ENCODE data around the gene DCDC2C. TPM values are rescaled to one million over a fixed set of nuclear protein-coding genes. Genes with fewer than 3 reads are reported as not detected.
"Not testable (repeated sequence)": the region's sequence is repeated elsewhere in the genome, so short reads cannot be mapped to it uniquely, and the experiment has no call there.

DCDC2C gene
- total RNA-seq, 4 donors from 2014 or later = 0.40 to 1.5 (median 0.68) TPM

DNA sequence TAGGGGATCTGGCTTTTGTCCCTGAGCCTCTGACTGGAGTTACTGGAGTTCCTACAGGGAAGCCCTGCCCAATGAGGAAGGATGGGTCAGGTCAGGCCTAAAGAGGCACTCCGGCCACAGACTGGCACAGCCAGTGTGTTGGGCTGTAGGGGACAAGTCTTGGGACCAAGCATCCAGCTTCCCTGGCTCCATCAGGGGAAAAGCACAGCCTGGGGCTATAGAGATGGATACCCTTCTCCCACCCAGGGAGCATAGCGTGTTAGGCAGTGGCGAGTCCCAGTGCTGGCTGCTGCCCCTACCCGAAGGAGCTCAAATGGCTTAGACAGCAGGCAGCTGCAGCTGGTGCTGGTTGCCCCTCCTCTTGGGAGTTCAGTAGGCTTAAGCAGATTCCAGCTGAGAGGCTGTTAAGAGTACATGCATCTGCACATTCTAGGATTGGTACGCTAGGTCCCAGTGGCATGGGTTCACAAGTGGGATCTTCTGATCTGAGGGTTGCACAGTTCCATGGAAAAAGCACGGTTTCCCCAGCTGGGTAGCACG, 111.4 kb downstream of the DCDC2C start:
- no peaks in the 10 kb centered on the region for H3K36me3 ChIP-seq
- H3K4me3 ChIP-seq (replicated peaks in 1 of 3) = no peak overlapping the region
- WGBS, 2 donors = 60 to 68% methylated on average over 5 to 7 of the region's 7 CpGs
- no peaks in the 10 kb centered on the region for H3K4me1 ChIP-seq
- TF ChIP-seq, protein P1, sequence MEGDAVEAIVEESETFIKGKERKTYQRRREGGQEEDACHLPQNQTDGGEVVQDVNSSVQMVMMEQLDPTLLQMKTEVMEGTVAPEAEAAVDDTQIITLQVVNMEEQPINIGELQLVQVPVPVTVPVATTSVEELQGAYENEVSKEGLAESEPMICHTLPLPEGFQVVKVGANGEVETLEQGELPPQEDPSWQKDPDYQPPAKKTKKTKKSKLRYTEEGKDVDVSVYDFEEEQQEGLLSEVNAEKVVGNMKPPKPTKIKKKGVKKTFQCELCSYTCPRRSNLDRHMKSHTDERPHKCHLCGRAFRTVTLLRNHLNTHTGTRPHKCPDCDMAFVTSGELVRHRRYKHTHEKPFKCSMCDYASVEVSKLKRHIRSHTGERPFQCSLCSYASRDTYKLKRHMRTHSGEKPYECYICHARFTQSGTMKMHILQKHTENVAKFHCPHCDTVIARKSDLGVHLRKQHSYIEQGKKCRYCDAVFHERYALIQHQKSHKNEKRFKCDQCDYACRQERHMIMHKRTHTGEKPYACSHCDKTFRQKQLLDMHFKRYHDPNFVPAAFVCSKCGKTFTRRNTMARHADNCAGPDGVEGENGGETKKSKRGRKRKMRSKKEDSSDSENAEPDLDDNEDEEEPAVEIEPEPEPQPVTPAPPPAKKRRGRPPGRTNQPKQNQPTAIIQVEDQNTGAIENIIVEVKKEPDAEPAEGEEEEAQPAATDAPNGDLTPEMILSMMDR (IDR thresholded peaks at IDR 0.05) = no peak
- TF ChIP-seq POLR2A (IDR thresholded peaks at IDR 0.05) = no peak
- H3K9me3 ChIP-seq = no peaks in the 10 kb centered on the region
- no peak overlapping the region for H3K27ac ChIP-seq
- intact Hi-C loops (cut with DNase I) = no loop called here
- no peaks in the 10 kb centered on the region for H3K27me3 ChIP-seq
- DNase-seq = no peak

DNA sequence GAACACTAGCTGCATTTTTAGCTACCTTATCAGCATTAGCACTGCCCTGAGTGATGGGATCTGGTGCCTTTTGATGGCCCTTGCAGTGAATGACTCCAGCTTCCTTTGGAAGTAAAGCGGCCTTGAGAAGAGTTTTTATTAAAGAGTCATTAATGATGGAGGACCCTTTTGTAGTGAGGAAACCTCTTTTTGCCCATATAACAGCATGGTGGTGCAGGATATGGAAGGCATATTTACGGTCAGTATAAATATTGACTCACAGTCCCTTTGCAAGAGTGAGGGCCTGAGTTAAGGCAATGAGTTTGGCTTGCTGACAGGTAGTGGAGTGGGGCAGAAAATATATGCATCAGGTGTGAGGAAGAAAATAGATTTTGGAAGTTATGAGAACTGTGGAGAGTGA, 113.8 kb downstream of the DCDC2C start:
- H3K36me3 ChIP-seq; H3K9me3 ChIP-seq; intact Hi-C loops (cut with DNase I); H3K4me3 ChIP-seq (replicated peaks in 1 of 3); H3K4me1 ChIP-seq; H3K27me3 ChIP-seq; DNase-seq; H3K27ac ChIP-seq: not testable (repeated sequence)
- WGBS, 2 donors = 68 to 94% methylated on average over 2 of the region's 2 CpGs

DNA sequence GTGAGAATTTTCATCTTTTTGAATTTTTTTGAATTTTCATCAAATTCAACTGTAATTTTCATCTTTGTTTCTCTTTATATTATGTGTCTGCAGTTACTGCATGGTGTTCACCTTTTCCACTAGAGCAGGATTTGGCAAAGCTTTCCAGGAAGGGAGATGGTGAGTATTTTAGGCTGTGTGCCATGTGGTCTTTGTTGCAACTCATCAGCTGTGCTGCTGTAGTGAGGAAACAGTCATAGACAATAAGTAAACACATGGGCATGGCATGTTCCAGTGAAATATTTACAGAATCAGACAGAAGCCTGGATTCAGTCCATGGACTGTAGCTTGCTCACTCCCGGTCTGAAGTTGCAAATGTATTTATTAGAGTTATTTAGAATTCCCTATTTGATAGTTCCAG, 120.4 kb downstream of the DCDC2C start:
- Histone ChIP-seq H3K27ac (no peak overlapping the region), H3K36me3 (no peaks in the 10 kb centered on the region), H3K4me1 (no peaks in the 10 kb centered on the region), H3K4me3 (replicated peaks in 1 of 3) (no peak overlapping the region), H3K9me3 (no peaks in the 10 kb centered on the region), H3K27me3 (no peaks in the 10 kb centered on the region)
- TF ChIP-seq, protein P1 (IDR thresholded peaks at IDR 0.05) = no peak
- TF ChIP-seq POLR2A (IDR thresholded peaks at IDR 0.05) = no peak
- 76 to 78% methylated on average over 1 of the region's 1 CpG for WGBS, 2 donors
- intact Hi-C loops (cut with DNase I) = no loop called here
- DNase-seq = no peak

DNA sequence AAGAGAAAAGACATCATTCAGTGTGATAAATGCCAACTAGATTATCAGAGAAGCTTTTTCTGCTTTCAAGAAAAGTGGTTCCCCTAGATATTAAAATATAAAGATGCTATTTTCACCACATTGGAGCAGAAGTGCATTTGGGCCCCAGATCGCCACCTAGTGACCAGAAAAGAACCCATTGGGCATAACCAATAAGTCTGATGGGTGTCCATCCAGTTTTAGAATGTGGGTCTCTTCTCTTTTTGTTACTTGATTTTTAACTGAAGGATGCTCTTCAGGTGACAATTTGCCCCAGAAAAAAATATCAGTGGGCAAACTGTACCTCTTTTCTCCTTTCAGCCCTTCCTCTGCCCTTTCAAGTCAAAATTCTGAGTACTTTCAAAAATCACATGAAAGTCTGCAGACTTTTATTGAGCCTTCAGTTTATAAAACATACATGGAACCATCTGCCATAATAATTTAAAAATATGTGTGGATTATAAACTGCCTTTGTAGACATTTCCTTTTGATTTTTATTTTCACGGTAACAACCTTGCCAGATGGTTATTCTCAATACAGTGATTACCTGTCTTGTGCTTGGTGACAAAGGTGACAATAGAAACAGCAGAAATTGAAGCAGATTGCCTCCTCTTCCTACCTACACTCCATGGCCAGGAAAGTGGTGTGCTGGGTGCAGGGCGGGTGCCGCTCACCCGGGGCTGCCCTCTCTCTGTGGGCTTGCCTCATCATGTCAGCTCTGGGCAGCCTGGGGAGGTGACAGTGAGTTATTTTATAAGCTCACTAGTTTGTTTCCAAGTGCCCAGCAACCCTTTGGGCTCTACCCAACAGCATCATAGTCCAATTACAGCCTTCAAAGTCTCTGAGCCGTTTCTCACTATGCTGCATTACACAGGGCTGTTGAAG, 124.5 kb downstream of the DCDC2C start:
- no peak overlapping the region for H3K27ac ChIP-seq

DNA sequence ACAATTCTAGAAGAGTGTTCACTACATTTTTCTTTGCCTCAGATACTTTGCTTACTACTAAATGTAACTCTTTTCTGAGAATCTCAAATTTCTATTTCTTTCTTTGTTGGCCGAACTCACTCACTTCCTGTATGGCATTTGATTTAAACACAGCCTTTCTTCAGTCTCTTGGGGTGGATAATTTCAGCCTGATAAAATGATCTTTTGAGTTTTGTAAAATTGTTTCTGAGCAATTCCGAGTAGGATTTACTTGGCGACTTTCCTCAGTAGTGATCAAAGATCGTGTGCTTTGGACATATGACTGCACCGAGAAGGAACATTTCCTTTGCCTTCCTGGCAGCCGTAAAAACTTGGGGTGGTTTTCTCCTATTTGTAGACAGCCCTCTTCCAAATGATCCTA, 127.4 kb downstream of the DCDC2C start:
- intact Hi-C loops (cut with DNase I) = no loop called here
- Histone ChIP-seq H3K27ac (no peak overlapping the region), H3K9me3 (no peaks in the 10 kb centered on the region), H3K36me3 (no peaks in the 10 kb centered on the region), H3K4me3 (replicated peaks in 1 of 3) (no peak overlapping the region), H3K27me3 (no peaks in the 10 kb centered on the region), H3K4me1 (no peaks in the 10 kb centered on the region)
- 70 to 79% methylated on average over 6 of the region's 6 CpGs for WGBS, 2 donors
- DNase-seq = no peak
- TF ChIP-seq POLR2A (IDR thresholded peaks at IDR 0.05) = no peak
- TF ChIP-seq, protein P1 (IDR thresholded peaks at IDR 0.05) = no peak

More for the DNA sequence above, 124.5 kb downstream of the DCDC2C start:
- WGBS, 2 donors = 75 to 77% methylated on average over 6 of the region's 6 CpGs
- peak; percentile 22 to 27 for DNase-seq
- Histone ChIP-seq H3K36me3 (no peaks in the 10 kb centered on the region), H3K4me3 (replicated peaks in 1 of 3) (no peak overlapping the region), H3K9me3 (no peaks in the 10 kb centered on the region), H3K4me1 (no peaks in the 10 kb centered on the region), H3K27me3 (no peaks in the 10 kb centered on the region)
- TF ChIP-seq POLR2A (IDR thresholded peaks at IDR 0.05) = no peak
- TF ChIP-seq, protein P1 (IDR thresholded peaks at IDR 0.05) = peak in 3 of 6 experiments; percentile 33 to 62 (median 41)
- intact Hi-C loops (cut with DNase I) = no loop called here

Measured in thyroid gland (tissue), 4 donors.